Parathyroid adenoma (tissue), 2 donors: Measurements from ENCODE around the gene HTR1D.
A peak's percentile ranks its signal among the peaks of the same experiment; 100 is the strongest.
"Not testable (repeated sequence)": the region's sequence is repeated elsewhere in the genome, so short reads cannot be mapped to it uniquely, and the experiment has no call there.

Experiments used
- H2AFZ ChIP-seq: fragments of 300-600 bp; sonication (generic); one replicate; pipeline ENCODE4 v1.7.0; 2017; ENCODE audit warnings: antibody characterized with exemption, mild to moderate bottlenecking
- H3K27ac ChIP-seq: fragments of 300-600 bp; sonication (generic); one replicate; pipeline ENCODE4 v1.7.0; 2017
- H3K27me3 ChIP-seq: fragments of 300-600 bp; sonication (generic); one replicate; pipeline ENCODE4 v1.7.0; 2017; ENCODE audit warnings: low read length; ENCODE audit not compliant: control insufficient read depth, insufficient read depth
- H3K36me3 ChIP-seq: fragments of 300-600 bp; sonication (generic); one replicate; pipeline ENCODE4 v1.7.0; 2017; ENCODE audit warnings: low read length; ENCODE audit not compliant: control insufficient read depth, insufficient read depth
- H3K4me1 ChIP-seq: fragments of 300-600 bp; sonication (generic); one replicate; pipeline ENCODE4 v1.7.0; 2017; ENCODE audit warnings: control low read depth
- H3K4me2 ChIP-seq: fragments of 300-600 bp; sonication (generic); one replicate; pipeline ENCODE4 v1.7.0; 2017; ENCODE audit warnings: low read length
- H3K4me3 ChIP-seq: fragments of 300-600 bp; sonication (generic); one replicate; pipeline ENCODE4 v1.7.0; 2017; ENCODE audit warnings: low read depth, low read length
- H3K79me2 ChIP-seq: fragments of 300-600 bp; sonication (generic); one replicate; pipeline ENCODE4 v1.7.0; 2017; ENCODE audit warnings: control low read depth
- H3K9ac ChIP-seq: fragments of 300-600 bp; sonication (generic); one replicate; pipeline ENCODE4 v1.7.0; 2017; ENCODE audit warnings: mild to moderate bottlenecking
- H3K9me3 ChIP-seq: fragments of 300-600 bp; sonication (generic); one replicate; pipeline ENCODE4 v1.7.0; 2017; ENCODE audit warnings: low read length; ENCODE audit not compliant: control insufficient read depth
- TF ChIP-seq, protein P1 (sequence below): fragments of 300-600 bp; sonication (generic); IDR thresholded peaks from one replicate; pipeline ENCODE4 v1.7.0; 2017; ENCODE audit warnings: antibody characterized with exemption, mild to moderate bottlenecking
- donor health status: primary hyperparathyroidism.

HTR1D gene, protein sequence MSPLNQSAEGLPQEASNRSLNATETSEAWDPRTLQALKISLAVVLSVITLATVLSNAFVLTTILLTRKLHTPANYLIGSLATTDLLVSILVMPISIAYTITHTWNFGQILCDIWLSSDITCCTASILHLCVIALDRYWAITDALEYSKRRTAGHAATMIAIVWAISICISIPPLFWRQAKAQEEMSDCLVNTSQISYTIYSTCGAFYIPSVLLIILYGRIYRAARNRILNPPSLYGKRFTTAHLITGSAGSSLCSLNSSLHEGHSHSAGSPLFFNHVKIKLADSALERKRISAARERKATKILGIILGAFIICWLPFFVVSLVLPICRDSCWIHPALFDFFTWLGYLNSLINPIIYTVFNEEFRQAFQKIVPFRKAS

DNA sequence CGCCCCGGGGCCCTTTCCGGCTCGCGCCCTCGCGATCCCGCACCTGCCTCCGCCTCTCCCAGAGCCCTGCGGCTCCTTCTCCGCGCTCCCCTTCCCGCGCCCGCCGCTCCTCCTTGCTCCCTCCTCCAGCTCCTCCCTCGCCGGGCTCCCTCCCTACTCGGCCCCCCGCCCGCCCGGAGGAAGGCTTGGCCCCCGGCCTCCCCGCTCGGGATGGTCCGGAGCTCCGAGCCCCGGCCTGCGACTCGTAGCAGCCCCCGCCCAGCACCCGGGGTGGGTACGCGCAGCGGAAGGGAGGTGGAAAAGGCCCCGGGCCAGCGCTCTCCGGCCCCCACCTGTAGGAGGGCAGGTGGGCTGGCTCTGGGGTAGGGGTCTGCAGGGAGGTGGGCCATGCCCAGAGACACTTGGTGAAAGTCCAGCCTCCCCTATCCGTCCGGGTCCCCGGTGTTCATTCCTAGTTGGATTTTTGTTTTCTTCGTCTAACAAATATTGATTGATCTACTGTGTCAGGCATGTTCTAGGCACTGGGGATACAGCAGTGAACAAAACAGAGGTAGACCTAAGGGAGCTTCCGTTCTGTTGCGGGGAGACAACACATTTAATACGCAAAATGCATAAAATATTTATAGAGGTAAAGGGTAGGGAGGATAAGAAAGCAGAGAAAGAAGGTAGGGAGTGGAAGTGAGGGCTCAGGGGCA, at the start of gene HTR1D:
Gene HTR1D, minus strand, starts transcription at position 82 of the 695 bp plus-strand sequence. CDS start 23,283 bp downstream, outside the sequence.
- Histone ChIP-seq H3K9me3 (no peaks in the 10 kb centered on the region), H3K27ac (no peak within 1 kb of the TSS), H3K4me1 (no peaks in the 10 kb centered on the region), H3K4me3 (no peak within 1 kb of the TSS), H3K9ac (no peak within 1 kb of the TSS), H3K27me3 (no peaks in the 10 kb centered on the region), H3K79me2 (no peaks in the 10 kb centered on the region), H3K36me3 (no peaks in the 10 kb centered on the region), H3K4me2 (peak within 1 kb of the TSS; percentile 73), H2AFZ (peak within 1 kb of the TSS; percentile 38)
- TF ChIP-seq, protein P1, sequence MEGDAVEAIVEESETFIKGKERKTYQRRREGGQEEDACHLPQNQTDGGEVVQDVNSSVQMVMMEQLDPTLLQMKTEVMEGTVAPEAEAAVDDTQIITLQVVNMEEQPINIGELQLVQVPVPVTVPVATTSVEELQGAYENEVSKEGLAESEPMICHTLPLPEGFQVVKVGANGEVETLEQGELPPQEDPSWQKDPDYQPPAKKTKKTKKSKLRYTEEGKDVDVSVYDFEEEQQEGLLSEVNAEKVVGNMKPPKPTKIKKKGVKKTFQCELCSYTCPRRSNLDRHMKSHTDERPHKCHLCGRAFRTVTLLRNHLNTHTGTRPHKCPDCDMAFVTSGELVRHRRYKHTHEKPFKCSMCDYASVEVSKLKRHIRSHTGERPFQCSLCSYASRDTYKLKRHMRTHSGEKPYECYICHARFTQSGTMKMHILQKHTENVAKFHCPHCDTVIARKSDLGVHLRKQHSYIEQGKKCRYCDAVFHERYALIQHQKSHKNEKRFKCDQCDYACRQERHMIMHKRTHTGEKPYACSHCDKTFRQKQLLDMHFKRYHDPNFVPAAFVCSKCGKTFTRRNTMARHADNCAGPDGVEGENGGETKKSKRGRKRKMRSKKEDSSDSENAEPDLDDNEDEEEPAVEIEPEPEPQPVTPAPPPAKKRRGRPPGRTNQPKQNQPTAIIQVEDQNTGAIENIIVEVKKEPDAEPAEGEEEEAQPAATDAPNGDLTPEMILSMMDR = no peak

DNA sequence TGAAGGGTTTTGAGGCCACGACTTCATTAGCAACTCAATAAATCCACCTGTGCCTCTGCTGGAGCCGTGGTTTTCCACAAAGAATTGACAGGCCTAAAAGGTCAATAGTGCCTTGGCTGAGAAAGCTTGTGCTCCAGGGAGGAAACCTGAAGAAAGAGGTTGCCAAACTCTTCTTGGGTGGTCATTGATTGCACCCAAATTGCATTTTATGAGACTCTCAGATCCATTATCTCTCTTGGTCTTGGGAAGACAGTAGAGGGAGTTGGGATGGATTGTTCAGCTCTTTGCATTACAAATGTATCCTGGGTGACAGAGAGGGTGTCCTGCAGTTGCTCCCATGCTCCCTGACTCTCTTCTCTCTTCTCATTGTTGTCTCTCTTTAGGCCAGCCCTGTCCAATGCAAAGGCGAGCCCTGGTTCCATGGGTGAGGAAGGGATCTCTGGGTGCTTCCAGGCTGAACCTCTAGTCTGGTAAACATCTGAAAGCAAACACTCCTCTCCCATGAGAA, 46.1 kb upstream of the HTR1D start:
- H3K27me3 ChIP-seq = no peaks in the 10 kb centered on the region
- TF ChIP-seq, protein P1 = no peak
- H3K9ac ChIP-seq = no peak overlapping the region
- no peaks in the 10 kb centered on the region for H3K36me3 ChIP-seq
- H3K27ac ChIP-seq = no peak overlapping the region
- no peaks in the 10 kb centered on the region for H3K79me2 ChIP-seq
- H3K4me1 ChIP-seq = no peaks in the 10 kb centered on the region
- H3K4me2 ChIP-seq = no peak overlapping the region
- H3K4me3 ChIP-seq = no peak overlapping the region
- no peaks in the 10 kb centered on the region for H3K9me3 ChIP-seq
- no peak overlapping the region for H2AFZ ChIP-seq

DNA sequence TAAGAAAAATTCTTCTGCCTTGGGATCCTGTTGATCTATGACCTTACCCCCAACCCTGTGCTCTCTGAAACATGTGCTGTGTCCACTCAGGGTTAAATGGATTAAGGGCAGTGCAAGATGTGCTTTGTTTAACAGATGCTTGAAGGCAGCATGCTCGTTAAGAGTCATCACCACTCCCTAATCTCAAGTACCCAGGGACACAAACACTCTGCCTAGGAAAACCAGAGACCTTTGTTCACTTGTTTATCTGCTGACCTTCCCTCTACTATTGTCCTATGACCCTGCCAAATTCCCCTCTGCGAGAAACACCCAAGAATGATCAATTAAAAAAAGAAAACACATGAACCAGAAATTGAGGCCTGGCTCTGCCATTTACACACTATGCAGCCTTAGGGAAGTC, 40.8 kb upstream of the HTR1D start:
- H3K79me2 ChIP-seq, H3K27ac ChIP-seq, H3K9me3 ChIP-seq, H3K4me3 ChIP-seq, H3K27me3 ChIP-seq, H3K36me3 ChIP-seq, H3K9ac ChIP-seq, H3K4me2 ChIP-seq, H2AFZ ChIP-seq, H3K4me1 ChIP-seq: not testable (repeated sequence)

DNA sequence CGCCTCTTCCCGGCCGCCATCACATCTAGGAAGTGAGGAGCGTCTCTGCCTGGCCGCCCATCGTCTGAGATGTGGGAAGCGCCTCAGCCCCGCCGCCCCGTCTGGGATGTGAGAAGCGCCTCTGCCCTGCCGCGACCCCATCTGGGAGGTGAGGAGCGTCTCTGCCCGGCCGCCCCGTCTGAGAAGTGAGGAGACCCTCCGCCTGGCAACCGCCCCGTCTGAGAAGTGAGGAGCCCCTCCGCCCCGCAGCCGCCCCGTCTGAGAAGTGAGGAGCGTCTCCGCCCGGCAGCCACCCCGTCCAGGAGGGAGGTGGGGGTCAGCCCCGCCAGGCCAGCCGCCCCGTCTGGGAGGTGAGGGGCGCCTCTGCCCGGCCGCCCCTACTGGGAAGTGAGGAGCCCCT, 40.1 kb upstream of the HTR1D start:
- H3K36me3 ChIP-seq, H2AFZ ChIP-seq, H3K9me3 ChIP-seq, H3K4me3 ChIP-seq, H3K79me2 ChIP-seq, H3K9ac ChIP-seq, H3K4me1 ChIP-seq, H3K4me2 ChIP-seq, H3K27ac ChIP-seq, H3K27me3 ChIP-seq: not testable (repeated sequence)

DNA sequence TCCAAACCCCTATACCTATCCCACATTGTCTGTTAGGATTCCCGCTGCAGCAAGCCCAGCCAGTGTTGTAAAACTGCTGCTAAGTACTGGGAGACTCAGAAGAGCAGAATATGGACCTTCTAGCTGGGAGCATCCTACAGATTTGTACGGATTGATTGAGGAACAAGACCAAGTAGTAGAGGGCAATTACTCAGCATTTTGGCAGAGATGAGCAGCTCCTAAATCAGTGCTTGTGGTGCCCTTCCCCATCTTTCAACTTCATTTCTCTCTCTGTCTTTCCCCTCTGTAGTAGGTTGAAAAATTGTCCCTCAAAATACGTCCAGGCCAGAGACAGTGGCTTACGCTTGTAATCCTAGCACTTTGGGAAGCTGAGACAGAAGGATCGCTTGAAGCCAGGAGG, 37.3 kb upstream of the HTR1D start:
- H3K4me2 ChIP-seq = no peak overlapping the region

More for the DNA sequence above, 37.3 kb upstream of the HTR1D start:
- Histone ChIP-seq H3K4me1 (no peaks in the 10 kb centered on the region), H3K4me3 (no peak overlapping the region), H2AFZ (no peak overlapping the region), H3K79me2 (no peaks in the 10 kb centered on the region), H3K36me3 (no peaks in the 10 kb centered on the region), H3K27me3 (no peaks in the 10 kb centered on the region), H3K9ac (no peak overlapping the region), H3K27ac (no peak overlapping the region), H3K9me3 (no peaks in the 10 kb centered on the region)
- TF ChIP-seq, protein P1 = no peak
